ENCODE data around the gene MAPKAPK3.

DNA sequence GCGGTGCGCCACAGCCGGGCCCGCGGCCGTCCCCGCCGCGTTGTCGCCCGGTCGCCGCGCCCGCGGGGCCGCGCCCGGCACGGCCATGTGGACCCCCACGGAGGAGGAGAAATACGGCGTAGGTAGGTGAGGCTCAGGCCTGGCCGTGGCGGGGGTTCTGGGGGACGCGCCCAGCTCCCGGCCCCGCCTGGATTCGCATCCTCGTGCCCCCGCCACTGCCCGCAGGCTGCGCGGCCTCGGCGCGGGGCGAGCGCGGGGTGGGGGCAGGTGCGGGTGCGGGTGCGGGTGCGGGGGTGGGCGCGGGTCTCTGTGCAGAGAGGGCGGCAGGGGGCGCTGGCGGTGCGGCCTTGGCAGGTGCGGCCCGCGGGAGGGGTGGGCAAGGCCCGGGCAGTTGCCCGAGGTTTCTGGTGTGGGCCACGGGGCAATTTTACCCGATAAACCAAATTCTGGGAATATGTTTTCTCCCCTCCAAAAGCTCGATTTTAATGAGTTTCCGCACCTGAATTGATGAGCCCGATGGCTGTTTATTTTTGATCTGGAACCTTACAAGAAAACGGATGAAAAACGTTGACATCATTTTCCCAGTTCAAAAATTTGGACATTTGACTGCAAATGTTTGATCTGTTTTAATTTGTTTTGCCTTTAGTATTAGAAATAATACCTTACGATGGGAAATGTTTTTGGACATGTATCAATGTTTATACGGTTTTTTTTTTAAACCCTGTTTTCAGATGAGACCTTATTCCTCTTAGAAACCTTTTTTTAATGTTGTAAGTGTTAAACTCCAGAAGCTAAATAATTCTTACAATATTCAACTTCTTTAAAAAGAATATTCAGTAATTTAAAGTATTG is 58.5 kb downstream of the MAPKAPK3 start:
- TF ChIP-seq POLR2A (IDR thresholded peaks at IDR 0.05; ENCODE audit: low read depth, low read length) (no peak), MYC (IDR thresholded peaks at IDR 0.05; ENCODE audit: low read depth, low read length) (no peak), POLR2AphosphoS5 (IDR thresholded peaks at IDR 0.05; ENCODE audit: insufficient read depth, low read depth, low read length) (no peak), EZH2 (IDR thresholded peaks at IDR 0.05; ENCODE audit: borderline replicate concordance, low read depth, low read length, severe bottlenecking) (peak; percentile 59), JUN (IDR thresholded peaks at IDR 0.05; ENCODE audit: borderline replicate concordance, insufficient read depth, insufficient read length, low read depth) (no peak)
- TF ChIP-seq, protein P1, sequence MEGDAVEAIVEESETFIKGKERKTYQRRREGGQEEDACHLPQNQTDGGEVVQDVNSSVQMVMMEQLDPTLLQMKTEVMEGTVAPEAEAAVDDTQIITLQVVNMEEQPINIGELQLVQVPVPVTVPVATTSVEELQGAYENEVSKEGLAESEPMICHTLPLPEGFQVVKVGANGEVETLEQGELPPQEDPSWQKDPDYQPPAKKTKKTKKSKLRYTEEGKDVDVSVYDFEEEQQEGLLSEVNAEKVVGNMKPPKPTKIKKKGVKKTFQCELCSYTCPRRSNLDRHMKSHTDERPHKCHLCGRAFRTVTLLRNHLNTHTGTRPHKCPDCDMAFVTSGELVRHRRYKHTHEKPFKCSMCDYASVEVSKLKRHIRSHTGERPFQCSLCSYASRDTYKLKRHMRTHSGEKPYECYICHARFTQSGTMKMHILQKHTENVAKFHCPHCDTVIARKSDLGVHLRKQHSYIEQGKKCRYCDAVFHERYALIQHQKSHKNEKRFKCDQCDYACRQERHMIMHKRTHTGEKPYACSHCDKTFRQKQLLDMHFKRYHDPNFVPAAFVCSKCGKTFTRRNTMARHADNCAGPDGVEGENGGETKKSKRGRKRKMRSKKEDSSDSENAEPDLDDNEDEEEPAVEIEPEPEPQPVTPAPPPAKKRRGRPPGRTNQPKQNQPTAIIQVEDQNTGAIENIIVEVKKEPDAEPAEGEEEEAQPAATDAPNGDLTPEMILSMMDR (IDR thresholded peaks at IDR 0.05; ENCODE audit: extremely low read depth in 1 of 2, insufficient read depth in 1 of 2, low read depth in 1 of 2, low read length in 2 of 2) = peak in 1 of 2 donors; percentile 39
- TF ChIP-seq, protein P2, sequence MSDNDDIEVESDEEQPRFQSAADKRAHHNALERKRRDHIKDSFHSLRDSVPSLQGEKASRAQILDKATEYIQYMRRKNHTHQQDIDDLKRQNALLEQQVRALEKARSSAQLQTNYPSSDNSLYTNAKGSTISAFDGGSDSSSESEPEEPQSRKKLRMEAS (IDR thresholded peaks at IDR 0.05; ENCODE audit: insufficient read depth, insufficient read length) = no peak

Measured in endothelial cell of umbilical vein (primary cell).